ENCODE measurements around the gene NACAD. TPM values are rescaled to one million over a fixed set of nuclear protein-coding genes. Genes with fewer than 3 reads are reported as not detected.
"Not testable (repeated sequence)": the region's sequence is repeated elsewhere in the genome, so short reads cannot be mapped to it uniquely, and the experiment has no call there.

NACAD gene
- total RNA-seq, 1 donor from 2014 or later: 21.9 TPM

DNA sequence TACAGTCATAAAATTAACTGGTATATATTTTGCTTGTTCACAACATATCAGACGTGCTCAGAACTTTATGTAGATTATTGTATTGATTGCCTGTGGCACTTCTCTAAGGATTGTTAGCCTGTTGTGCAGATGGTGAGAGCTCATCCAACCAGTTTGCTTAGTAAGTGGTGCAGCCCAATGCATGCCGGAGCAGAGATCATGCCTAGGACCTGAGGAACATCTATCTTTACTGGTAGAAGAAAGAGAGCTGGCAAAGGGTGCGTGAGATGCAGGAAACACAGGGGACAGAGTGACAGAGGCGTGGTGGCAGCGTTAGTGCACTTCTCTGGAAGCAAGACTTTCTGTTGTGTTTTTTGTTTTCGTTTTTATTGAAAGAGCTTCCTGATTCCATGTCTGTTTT, 52.9 kb downstream of the NACAD start:
- Mint-ChIP-seq H3K9me3 (ENCODE audit: low read depth) (no peaks in the 10 kb centered on the region), H3K4me3 (ENCODE audit: unreplicated experiment) (no peak overlapping the region), H3K27ac (ENCODE audit: unreplicated experiment) (no peak overlapping the region), H3K36me3 (ENCODE audit: low read depth) (peaks cover 12% of the 10 kb centered on the region), H3K27me3 (ENCODE audit: low read depth) (no peaks in the 10 kb centered on the region), H3K4me1 (ENCODE audit: low read depth) (peaks cover 17% of the 10 kb centered on the region)
- no peak for DNase-seq (ENCODE audit: low spot score)
- TF ChIP-seq, protein P1, sequence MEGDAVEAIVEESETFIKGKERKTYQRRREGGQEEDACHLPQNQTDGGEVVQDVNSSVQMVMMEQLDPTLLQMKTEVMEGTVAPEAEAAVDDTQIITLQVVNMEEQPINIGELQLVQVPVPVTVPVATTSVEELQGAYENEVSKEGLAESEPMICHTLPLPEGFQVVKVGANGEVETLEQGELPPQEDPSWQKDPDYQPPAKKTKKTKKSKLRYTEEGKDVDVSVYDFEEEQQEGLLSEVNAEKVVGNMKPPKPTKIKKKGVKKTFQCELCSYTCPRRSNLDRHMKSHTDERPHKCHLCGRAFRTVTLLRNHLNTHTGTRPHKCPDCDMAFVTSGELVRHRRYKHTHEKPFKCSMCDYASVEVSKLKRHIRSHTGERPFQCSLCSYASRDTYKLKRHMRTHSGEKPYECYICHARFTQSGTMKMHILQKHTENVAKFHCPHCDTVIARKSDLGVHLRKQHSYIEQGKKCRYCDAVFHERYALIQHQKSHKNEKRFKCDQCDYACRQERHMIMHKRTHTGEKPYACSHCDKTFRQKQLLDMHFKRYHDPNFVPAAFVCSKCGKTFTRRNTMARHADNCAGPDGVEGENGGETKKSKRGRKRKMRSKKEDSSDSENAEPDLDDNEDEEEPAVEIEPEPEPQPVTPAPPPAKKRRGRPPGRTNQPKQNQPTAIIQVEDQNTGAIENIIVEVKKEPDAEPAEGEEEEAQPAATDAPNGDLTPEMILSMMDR (IDR thresholded peaks at IDR 0.05): no peak

DNA sequence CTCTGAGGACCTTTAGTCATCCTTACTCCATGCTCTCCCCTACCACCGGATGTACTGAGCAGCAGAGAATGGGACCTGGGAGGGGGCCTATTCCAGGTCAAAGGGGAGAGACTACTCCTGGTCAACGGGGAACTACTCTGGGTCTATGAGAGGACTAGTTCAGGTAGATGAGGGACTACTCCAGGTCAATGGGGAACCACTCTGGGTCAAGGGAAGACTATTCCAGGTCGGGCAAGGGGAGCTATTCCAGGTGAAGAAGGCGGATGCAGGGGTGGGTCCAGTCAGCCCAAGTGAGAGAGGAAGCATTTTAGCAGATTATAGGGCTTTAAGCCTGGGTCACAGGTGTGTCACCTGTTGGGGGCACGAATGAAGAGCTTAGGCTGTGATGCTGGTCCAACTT, 53.4 kb downstream of the NACAD start:
- peaks cover 12% of the 10 kb centered on the region for H3K36me3 Mint-ChIP-seq (ENCODE audit: low read depth)
- H3K27me3 Mint-ChIP-seq (ENCODE audit: low read depth): no peaks in the 10 kb centered on the region
- no peak overlapping the region for H3K4me3 Mint-ChIP-seq (ENCODE audit: unreplicated experiment)
- H3K4me1 Mint-ChIP-seq (ENCODE audit: low read depth): peaks cover 17% of the 10 kb centered on the region
- TF ChIP-seq, protein P1 (IDR thresholded peaks at IDR 0.05): no peak
- no peaks in the 10 kb centered on the region for H3K9me3 Mint-ChIP-seq (ENCODE audit: low read depth)
- H3K27ac Mint-ChIP-seq (ENCODE audit: unreplicated experiment): no peak overlapping the region
- no peak for DNase-seq (ENCODE audit: low spot score)

DNA sequence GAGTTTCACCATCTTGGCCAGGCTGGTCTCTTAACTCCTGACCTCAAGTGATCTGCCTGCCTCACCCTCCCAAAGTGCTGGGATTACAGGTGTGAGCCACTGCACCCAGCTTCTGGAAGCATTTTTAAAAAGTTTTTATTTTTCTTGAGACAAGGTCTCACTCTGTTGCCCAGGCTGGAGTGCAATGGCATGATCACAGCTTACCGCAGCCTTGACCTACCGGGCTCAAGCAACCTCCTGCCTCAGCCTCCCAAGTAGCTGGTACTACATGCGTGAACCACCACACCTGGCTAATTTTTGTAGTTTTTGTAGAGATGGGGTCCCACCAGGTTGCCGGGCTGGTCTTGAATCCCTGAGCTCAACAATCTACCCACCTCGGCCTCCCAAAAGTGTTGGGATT, 54.1 kb downstream of the NACAD start:
- H3K36me3 Mint-ChIP-seq (ENCODE audit: low read depth); H3K27me3 Mint-ChIP-seq (ENCODE audit: low read depth); H3K9me3 Mint-ChIP-seq (ENCODE audit: low read depth); DNase-seq (ENCODE audit: low spot score); H3K27ac Mint-ChIP-seq (ENCODE audit: unreplicated experiment); H3K4me3 Mint-ChIP-seq (ENCODE audit: unreplicated experiment): not testable (repeated sequence)
- peaks cover 17% of the 10 kb centered on the region for H3K4me1 Mint-ChIP-seq (ENCODE audit: low read depth)

DNA sequence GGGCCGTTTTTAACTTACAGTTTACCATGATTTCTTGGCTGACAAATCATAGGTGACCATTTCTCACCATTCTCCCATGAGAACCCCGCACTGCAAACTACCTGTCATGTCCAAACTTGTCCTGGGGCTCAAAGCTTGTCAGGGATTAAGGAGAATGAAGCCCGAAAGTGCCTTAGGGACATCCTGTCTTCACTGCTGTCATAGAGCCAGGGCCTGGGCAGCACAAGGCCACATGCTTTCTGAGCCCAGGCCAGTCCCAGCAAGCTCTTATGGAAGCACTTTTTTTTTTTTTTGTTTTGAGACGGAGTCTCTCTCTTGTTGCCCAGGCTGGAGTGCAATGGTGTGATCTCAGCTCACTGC, 54.9 kb downstream of the NACAD start:
- DNase-seq (ENCODE audit: low spot score): peak; percentile 11
- Mint-ChIP-seq H3K9me3 (ENCODE audit: low read depth) (no peaks in the 10 kb centered on the region), H3K4me3 (ENCODE audit: unreplicated experiment) (no peak overlapping the region), H3K4me1 (ENCODE audit: low read depth) (peaks cover 17% of the 10 kb centered on the region), H3K27me3 (ENCODE audit: low read depth) (no peaks in the 10 kb centered on the region), H3K27ac (ENCODE audit: unreplicated experiment) (peak overlapping the region; percentile 86), H3K36me3 (ENCODE audit: low read depth) (peaks cover 7% of the 10 kb centered on the region)
- TF ChIP-seq, protein P1 (IDR thresholded peaks at IDR 0.05): no peak

DNA sequence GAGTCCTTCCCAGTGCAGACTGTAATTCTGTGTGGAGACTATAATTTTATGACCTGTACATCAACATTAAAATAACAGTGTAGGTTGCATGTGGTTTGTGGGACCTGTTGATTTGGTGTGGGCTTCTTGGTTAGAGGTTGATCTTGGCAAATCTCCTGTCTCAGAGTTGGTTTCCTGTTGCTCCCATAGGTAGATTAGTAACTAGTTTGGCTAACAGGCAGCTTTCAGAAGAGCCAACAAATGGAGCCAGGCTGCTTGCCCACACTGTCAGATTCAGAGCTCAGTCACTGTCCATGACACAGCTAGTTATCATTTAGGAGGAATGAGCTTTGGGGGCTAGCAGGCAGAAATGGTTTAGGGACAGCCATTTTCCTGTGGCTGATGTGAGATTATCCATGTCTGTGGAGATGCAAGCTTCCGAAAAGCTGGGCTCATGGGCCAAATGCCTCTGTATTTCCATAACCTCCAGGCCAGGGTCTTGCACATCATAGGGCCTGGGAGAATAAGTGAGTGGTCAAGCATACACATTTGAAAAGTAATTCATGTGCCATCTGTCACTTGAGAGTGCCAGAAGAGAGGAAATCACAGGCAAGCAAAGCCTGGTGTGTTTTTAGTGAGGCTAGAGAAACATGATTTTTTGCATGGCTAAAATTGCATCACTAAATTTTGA, 55.4 kb downstream of the NACAD start:
- no peak for DNase-seq (ENCODE audit: low spot score)
- no peaks in the 10 kb centered on the region for H3K9me3 Mint-ChIP-seq (ENCODE audit: low read depth)
- H3K36me3 Mint-ChIP-seq (ENCODE audit: low read depth): peaks cover 3% of the 10 kb centered on the region
- H3K4me3 Mint-ChIP-seq (ENCODE audit: unreplicated experiment): no peak overlapping the region
- H3K27ac Mint-ChIP-seq (ENCODE audit: unreplicated experiment): peak overlapping the region; percentile 86
- H3K4me1 Mint-ChIP-seq (ENCODE audit: low read depth): peaks cover 17% of the 10 kb centered on the region
- TF ChIP-seq, protein P1 (IDR thresholded peaks at IDR 0.05): no peak
- H3K27me3 Mint-ChIP-seq (ENCODE audit: low read depth): no peaks in the 10 kb centered on the region

DNA sequence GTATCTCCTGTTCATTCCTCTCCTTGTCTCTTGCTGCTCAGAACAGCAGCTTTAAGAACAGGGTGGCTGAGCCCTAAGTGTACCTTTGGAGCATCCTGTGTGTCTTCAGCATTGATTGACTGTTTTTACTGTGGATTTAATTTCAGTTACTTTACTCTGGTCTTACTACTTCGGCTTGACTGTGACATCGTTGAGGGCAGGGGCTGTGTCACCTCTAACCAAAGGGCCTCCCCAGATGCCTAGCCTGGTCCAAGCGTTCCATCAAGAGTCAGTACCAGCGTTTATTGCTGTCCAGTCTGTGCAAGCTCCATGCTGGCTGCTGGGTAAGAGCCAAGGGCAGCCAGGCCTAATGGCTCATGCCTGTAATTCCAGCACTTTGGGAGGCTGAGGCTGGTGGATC, 56.3 kb downstream of the NACAD start:
- TF ChIP-seq, protein P1 (IDR thresholded peaks at IDR 0.05): no peak
- H3K9me3 Mint-ChIP-seq (ENCODE audit: low read depth): no peaks in the 10 kb centered on the region
- DNase-seq (ENCODE audit: low spot score): peak; percentile 74
- H3K4me3 Mint-ChIP-seq (ENCODE audit: unreplicated experiment): no peak overlapping the region
- H3K27ac Mint-ChIP-seq (ENCODE audit: unreplicated experiment): no peak overlapping the region
- peaks cover 22% of the 10 kb centered on the region for H3K4me1 Mint-ChIP-seq (ENCODE audit: low read depth)
- H3K36me3 Mint-ChIP-seq (ENCODE audit: low read depth): peaks cover 2% of the 10 kb centered on the region
- no peaks in the 10 kb centered on the region for H3K27me3 Mint-ChIP-seq (ENCODE audit: low read depth)

Data from chondrocyte (in vitro differentiated cells).